Measurements from ENCODE around the gene C2orf49. TPM values are rescaled to one million over a fixed set of nuclear protein-coding genes. Genes with fewer than 3 reads are reported as not detected.
A peak's percentile ranks its signal among the peaks of the same experiment; 100 is the strongest.

The C2orf49 gene
- total and polyA plus RNA-seq, 2 donors (not counting 3 experiments of a cell fraction or from before 2014, with no cell fraction given), result 4.6 to 15.0 TPM

DNA sequence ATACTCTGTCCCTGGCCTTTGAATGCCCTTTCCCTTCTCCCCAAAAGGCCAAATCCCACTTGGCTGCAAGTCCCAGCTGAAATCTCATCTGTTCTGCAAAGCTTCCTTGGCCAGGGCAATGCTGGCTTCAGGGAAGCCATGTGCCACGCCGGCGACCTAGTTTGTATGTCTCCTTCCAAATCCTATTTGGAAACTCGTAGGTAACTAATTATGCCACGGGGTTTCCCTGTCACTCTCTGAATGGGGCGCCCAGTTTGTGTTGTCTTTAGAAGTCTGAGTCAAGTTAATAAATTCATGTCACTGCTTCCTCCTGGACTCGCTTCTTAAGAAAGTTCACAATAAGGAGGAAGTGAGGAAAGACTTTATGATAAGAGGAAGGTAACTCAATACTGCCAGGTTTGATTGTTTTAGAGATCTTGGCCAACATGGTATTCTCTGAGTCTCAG, 42.4 kb downstream of the C2orf49 start:
- DNase-seq (ENCODE audit: low read depth, low spot score), result peak; percentile 72
- Histone ChIP-seq H3K36me3 (ENCODE audit: control insufficient read depth in 2 of 2, extremely low read depth in 1 of 2, insufficient read depth in 2 of 2, low read length in 2 of 2) (peaks cover 37 to 47% of the 10 kb centered on the region in 2 experiments), H3K4me3 (replicated peaks in 1 of 3; ENCODE audit: insufficient read depth in 1 of 3, low read depth in 1 of 3, low read length in 3 of 3) (no peak overlapping the region), H3K27ac (ENCODE audit: insufficient read depth, low read depth, low read length) (peak overlapping the region; percentile 84), H3K9me3 (replicated peaks; ENCODE audit: control insufficient read depth, insufficient read depth, low read length) (no peaks in the 10 kb centered on the region), H3K4me1 (ENCODE audit: control insufficient read depth, extremely low read depth, insufficient read depth, low read length) (peaks cover 75% of the 10 kb centered on the region), H4K20me1 (replicated peaks; ENCODE audit: control insufficient read depth, extremely low read depth, insufficient read depth, low read length) (no peaks in the 10 kb centered on the region), H3K9ac (replicated peaks; ENCODE audit: extremely low read depth, insufficient read depth, low read length) (peak overlapping the region; percentile 64), H2AFZ (ENCODE audit: low read depth, low read length) (no peak overlapping the region), H3K79me2 (ENCODE audit: control insufficient read depth, insufficient read depth, low read length) (peaks cover 93% of the 10 kb centered on the region), H3K9me1 (replicated peaks; ENCODE audit: control insufficient read depth, extremely low read depth, insufficient read depth, low read length) (no peaks in the 10 kb centered on the region), H3K4me2 (ENCODE audit: insufficient read depth, low read length) (peak overlapping the region; percentile 20), H3K27me3 (ENCODE audit: control insufficient read depth in 2 of 2, insufficient read depth in 2 of 2, low read length in 2 of 2) (no peaks in the 10 kb centered on the region)
- ChIA-PET CTCF (interaction anchor here (1.0 to 1.7 kb wide), 4 partner anchors 10 to 141 kb away, joined by 3 to 7 read pairs (median 4); partner anchors contain the start of gene FHL2), POLR2A (interaction anchor here (1.1 to 2.1 kb wide), 2 partner anchors 10 kb away, joined by 3 to 9 read pairs; no protein-coding TSS in a partner anchor)
- dilution Hi-C loops (cut with MboI; ENCODE audit: extremely low pct_ligation_motif_present, low sequenced_read_pairs), result no loop called here
- intact Hi-C loops (cut with micrococcal nuclease), result loop anchor here (1.0 kb wide), 1 partner anchor 10 kb away; no protein-coding TSS in a partner anchor
- BruUV-seq (replicated peaks), result no TSS peak
- FAIRE-seq, result peak; percentile 40
- TF ChIP-seq CTCF (IDR thresholded peaks at IDR 0.05; ENCODE audit: extremely low read depth in 1 of 2, insufficient read depth in 1 of 2, low read depth in 1 of 2, low read length in 2 of 2) (no peak), JUN (IDR thresholded peaks at IDR 0.05; ENCODE audit: borderline replicate concordance, insufficient read depth, insufficient read length, low read depth) (peak; percentile 21), POLR2A (IDR thresholded peaks at IDR 0.05; ENCODE audit: low read depth, low read length) (no peak), FOS (IDR thresholded peaks at IDR 0.05; ENCODE audit: borderline replicate concordance, insufficient read depth, low read length) (peak; percentile 13), EZH2 (IDR thresholded peaks at IDR 0.05; ENCODE audit: borderline replicate concordance, low read depth, low read length, severe bottlenecking) (no peak), MYC (IDR thresholded peaks at IDR 0.05; ENCODE audit: low read depth, low read length) (no peak), GATA2 (IDR thresholded peaks at IDR 0.05; ENCODE audit: insufficient read depth, insufficient read length, low read depth, low read length) (peak; percentile 67)

Measured in endothelial cell of umbilical vein (primary cell).